Effector CD8-positive, alpha-beta T cell (primary cell): ENCODE measurements around the gene MTURN.
"Not testable (repeated sequence)": the region's sequence is repeated elsewhere in the genome, so short reads cannot be mapped to it uniquely, and the experiment has no call there.

Experiments used
- DNase-seq: peaks from one replicate; lab custom pipeline; 2025; lab: John Stamatoyannopoulos, UW

Gene MTURN

GRCh38 chr7:30178748-30179436 lies 44.1 kb downstream of the MTURN start:
- no peak for DNase-seq

DNA sequence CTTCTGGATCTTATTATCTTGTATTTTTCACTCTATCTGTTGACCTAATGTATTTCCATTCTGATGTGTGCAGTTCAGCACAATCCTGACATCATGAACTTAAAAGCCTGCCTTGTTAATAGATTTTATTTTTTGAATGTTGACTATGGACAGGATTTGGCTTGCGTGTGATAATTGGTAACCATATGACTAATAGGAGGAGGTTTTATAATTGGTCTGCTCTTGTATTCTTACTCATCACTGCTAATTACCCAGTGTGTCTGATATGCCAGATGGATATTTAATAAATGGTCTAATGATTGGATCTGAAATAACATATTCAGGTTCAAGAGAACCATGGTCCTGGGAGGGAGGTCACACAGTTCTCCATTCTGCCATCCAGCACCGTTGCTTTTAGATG lies 45.9 kb downstream of the MTURN start:
- DNase-seq = no peak

DNA sequence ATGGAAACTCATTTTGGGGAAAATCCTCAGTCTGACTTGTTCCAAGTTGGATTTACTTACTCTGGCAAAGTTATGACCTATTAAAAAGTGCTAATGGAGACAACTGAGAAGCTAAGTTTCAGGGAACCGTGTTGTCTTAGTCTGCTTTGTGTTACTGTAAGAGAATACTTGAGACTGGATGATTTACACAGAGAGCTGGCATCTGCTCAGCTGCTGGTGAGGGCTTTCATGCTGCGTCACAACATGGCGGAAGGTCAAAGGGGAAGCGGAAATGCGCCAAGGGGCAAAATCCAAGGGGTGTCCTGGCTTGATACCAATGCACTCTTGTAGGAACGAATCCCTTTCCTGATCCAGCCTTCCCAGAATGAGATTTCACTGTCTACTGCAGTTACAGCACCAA lies 46.4 kb downstream of the MTURN start:
- DNase-seq = no peak

DNA sequence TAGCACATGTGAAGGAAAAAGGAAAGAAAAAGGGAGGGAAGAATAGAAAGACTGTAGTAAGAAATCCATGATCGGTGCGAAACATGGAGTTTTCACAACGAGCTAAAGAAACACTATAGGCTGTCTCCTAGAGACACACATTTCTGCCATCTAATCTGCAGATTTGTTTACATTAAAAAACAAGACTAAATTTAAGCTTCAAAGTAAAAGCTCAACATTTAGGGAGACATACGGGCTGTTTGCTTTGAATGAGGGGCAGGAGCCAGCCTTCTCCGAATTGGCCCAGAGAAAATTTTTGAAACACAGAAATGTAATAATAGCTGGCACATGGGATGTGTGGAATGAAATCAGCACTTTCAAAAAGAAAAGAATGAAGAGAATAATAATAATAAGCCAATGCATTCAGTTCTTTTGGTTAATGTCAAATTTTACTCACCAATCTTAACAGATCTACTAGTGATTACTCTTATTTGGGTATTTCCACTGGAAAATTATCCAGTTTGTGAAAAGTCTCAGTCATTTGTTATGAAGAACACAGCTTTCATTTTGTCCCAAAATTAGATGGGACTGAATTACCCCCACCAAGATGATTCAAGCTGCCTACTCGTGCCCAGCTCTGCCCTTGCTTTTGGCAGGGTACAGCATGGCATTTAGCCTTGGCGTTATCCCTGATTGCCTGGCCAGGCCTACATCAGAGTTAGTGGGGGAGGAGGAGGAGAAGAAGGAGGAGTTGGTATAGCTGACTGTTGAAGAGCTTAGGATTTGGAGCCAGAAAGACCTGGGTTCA lies 47.1 kb downstream of the MTURN start:
- no peak for DNase-seq

- DNase-seq = no peak
Measured at GRCh38 chr7:30182814-30183213, 48.0 kb downstream of the MTURN start.

GRCh38 chr7:30183749-30184369 lies 49.1 kb downstream of the MTURN start:
- no peak for DNase-seq

DNA sequence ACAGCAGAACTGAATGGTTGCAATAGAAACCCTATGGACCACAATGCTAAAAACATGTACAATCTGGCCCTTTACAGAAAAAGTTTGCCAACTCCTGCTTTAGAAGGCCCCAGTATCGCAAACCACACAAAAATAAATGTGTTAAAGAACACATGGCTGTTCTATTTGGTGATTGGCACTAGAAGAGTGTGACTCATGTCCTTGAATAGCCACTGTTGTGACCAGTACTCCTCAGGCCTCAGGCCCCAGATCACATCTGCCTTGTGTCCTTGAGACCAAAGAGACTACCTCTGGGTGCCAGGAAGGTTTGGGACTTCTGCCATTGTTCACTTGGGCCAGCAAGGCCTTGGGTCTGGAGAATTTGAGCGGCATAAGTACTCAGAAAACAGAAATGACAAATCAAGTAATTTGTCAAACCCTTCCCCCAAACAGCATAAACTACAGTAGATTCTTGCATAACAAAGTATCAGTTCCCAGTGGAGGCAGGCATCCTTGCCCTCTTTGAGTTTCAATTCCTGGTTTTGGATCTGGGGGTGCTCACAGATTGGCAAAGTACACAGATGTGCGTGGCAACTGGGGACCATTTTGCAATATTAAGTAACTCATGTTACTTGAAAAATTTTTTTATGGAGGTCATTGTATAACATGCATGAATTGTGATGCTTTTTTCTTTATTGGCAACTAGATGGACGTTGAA lies 50.2 kb downstream of the MTURN start:
- DNase-seq = no peak

DNA sequence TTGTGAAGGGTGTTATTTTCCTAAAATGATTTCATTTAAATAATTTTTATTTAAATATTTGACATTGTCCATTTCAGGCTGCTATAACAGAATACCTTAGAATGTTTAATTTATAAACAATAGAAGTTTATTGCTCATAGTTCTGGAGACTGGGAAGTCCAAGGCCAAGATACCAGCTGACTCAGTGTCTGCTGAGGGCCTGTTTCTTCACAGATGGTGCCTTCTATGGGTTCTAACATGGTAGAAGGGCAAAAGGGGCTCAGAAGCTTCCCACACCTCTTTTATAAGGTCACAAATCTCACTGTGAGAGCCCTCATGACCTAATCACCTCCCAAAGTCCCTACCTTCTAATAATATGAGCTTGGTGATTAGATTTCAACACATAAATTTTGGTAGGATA lies 50.7 kb downstream of the MTURN start:
- no peak for DNase-seq

GRCh38 chr7:30186725-30187124 lies 51.9 kb downstream of the MTURN start:
- no peak for DNase-seq

DNA sequence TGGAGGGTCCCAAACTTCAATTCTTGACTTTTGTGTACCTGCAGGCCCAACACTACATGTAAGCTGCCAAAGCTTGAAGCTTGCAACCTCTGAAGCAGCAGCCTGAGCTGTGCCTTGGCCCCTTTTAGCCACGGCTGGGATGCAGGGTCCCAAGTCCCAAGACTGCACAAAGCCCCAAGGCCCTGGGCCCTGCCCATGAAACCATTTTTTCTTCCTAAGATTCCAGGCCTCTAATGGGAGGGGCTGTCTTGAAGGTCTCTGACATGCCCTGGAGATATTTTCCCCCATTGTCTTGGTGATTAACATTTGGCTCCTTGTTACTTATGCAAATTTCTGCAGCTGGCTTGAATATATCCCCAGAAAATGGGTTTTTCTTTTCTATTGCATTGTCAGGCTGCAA lies 52.7 kb downstream of the MTURN start:
- no peak for DNase-seq

DNA sequence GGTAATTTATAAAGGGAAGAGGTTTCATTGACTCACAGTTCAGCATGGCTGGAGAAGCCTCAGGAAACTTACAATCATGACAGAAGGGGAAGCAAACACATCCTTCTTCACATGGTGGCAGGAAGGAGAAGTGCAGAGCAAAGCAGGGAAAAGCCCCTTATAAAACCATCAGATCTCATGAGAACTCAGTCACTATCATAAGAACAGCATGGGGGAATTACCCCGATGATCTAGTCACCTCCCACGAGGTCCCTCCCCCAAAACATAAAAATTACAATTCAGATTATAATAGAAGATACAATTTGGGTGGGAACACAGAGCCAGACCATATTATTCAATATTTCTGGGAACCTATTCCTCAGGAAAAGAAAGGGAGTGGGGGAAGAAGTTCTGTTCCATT lies 53.6 kb downstream of the MTURN start:
- not testable (repeated sequence) for DNase-seq

- no peak for DNase-seq
Measured at GRCh38 chr7:30188811-30189210, 54.0 kb downstream of the MTURN start.

DNA sequence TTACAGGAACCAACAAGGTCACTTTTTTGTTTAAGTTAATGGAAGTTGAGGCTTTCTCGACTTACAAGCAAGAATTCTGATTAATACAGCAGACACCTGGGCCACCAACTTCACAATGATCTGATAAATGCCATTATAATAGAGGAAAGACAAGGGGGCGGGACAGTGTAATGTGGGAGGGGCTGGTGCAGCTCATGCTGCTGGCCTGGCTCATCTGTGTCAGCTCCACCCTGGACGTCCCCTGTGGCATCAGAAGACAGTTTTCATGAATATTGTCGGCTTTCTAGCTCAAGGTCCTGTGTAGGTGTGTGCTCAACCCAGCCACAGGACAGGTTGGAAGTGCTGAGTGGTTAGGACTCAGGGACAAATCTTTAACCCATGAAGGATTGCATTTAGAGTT lies 57.0 kb downstream of the MTURN start:
- DNase-seq = no peak

DNA sequence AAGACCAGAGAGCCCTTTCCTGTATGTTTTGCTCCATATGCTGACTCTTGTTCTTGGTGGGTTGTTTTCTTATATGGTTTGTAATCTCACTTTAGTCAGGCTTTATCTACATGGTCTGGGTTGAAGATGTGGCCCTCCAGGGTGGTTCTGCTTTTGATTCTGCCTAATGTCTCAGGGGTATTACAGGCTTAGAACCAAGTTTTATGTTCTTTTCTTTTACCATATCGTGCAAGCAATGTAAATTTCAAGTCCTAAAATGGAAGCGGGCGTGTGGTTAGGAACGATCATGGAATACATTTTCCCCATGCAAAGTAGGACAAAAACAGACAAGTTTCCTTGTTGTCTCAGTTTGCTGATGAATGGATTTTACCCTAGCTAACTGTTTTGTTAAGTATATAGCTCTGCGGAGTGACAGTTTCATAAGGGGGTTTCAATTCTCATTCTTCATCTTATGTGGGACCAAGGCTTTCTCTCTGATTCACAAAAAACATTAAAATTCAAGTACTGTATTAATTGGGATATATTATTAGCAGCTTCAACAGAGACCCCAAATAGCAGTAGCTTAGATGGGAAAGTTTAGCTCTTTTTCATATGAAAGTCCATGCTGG lies 58.7 kb downstream of the MTURN start:
- DNase-seq = no peak

GRCh38 chr7:30196408-30196807 lies 61.6 kb downstream of the MTURN start:
- DNase-seq = no peak

- DNase-seq = no peak
Measured at GRCh38 chr7:30197438-30197837, 62.7 kb downstream of the MTURN start.

GRCh38 chr7:30199271-30199670 lies 64.5 kb downstream of the MTURN start:
- no peak for DNase-seq

- DNase-seq = no peak
Measured at GRCh38 chr7:30200591-30200990, 65.8 kb downstream of the MTURN start.

- DNase-seq = no peak
Measured at GRCh38 chr7:30201161-30201666, 66.4 kb downstream of the MTURN start.

DNA sequence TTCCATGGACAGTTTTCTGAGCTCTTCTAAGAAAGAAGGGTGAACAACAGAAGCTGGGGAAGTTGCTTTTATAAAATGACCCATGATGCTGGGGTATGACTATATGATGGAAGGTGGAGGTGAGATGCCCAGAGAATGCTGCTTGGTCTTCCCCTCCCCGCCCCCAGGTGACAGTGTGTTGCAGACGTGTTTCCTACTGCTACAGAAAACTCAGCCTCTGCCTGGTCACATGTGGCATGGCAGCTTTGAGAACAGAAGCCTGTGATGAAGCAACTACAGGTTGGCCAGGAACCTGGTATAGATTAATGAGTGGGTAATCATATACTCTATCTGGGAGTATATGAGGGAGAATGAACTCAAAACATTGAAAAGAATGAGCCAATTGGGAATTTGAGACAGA lies 67.1 kb downstream of the MTURN start:
- no peak for DNase-seq

DNA sequence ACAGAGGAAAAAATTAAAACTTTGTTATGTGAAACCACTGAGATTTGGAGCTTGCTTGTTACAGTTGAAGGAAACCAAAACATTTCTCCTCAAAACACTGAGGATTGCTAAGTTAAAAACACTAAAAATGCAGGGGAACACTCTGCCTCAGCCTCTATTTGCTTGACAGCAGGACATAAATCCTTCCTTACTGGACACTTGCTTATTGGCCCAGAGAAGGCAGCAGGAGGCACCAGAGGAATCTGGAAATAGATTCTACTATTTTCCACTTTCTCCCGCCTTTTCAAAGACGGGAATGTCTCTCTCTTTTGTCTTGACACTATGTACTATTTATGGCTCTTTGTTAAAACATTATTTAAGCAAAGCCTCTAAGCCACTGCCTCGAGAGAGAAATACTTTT lies 67.9 kb downstream of the MTURN start:
- no peak for DNase-seq

- DNase-seq = no peak
Measured at GRCh38 chr7:30206491-30206890, 71.7 kb downstream of the MTURN start.
